H1 (cell line): ENCODE data around the gene STXBP6. TPM values are rescaled to one million over a fixed set of nuclear protein-coding genes. Genes with fewer than 3 reads are reported as not detected.

ENCODE experiments used
- CTCF ChIA-PET: fragments of 300-600 bp; sonication (Branson Sonifier 250); formaldehyde crosslinking; loops from one replicate; lab custom pipeline; 2021; ENCODE audit not compliant: partially characterized antibody; lab: Charles Lee
- POLR2A ChIA-PET: fragments of 300-600 bp; sonication (Branson Sonifier 250); formaldehyde crosslinking; loops from one replicate; lab custom pipeline; 2021; ENCODE audit warnings: inconsistent platforms; ENCODE audit not compliant: partially characterized antibody; lab: Charles Lee
- DNase-seq, 2 experiments: peaks; one replicate each; pipeline versions ENCODE4 v3.0.0 to v3.0.0-alpha.2; 2010 to 2022; ENCODE audit warnings: low spot score in 2 of 2, low read depth in 1 of 2, mixed read lengths in 1 of 2
- FAIRE-seq: peaks from 2 replicates; lab custom pipeline; 2011; peaks lifted over from hg19 to GRCh38; lab: Jason Lieb, UNC
- H2AFZ ChIP-seq: 2 replicates; pipeline ENCODE4 v1.8.1; 2012; ENCODE audit warnings: low read length, inconsistent platforms
- H2AK5ac ChIP-seq: 2 replicates; pipeline ENCODE4 v1.6.1; 2013; ENCODE audit warnings: low read depth, low read length
- H2BK120ac ChIP-seq: replicated peaks from 2 replicates; pipeline ENCODE3; 2013; ENCODE audit warnings: low read depth, low read length, inconsistent platforms
- H2BK12ac ChIP-seq: 2 replicates; pipeline ENCODE4 v1.6.1; 2013; ENCODE audit warnings: low read depth, low read length
- H2BK15ac ChIP-seq: 2 replicates; pipeline ENCODE4 v1.6.1; 2013; ENCODE audit warnings: low read length
- H2BK20ac ChIP-seq: 2 replicates; pipeline ENCODE4 v1.6.1; 2013; ENCODE audit warnings: low read length
- H2BK5ac ChIP-seq: 2 replicates; pipeline ENCODE4 v1.6.1; 2013; ENCODE audit warnings: low read depth, low read length
- H3K14ac ChIP-seq: 2 replicates; pipeline ENCODE4 v1.6.1; 2013; ENCODE audit warnings: inconsistent platforms; ENCODE audit not compliant: insufficient read length
- H3K18ac ChIP-seq: 2 replicates; pipeline ENCODE4 v1.6.1; 2013; ENCODE audit warnings: low read length; ENCODE audit errors: extremely low read depth
- H3K23ac ChIP-seq: 2 replicates; pipeline ENCODE4 v1.6.1; 2013; ENCODE audit warnings: inconsistent platforms; ENCODE audit not compliant: insufficient read length
- H3K23me2 ChIP-seq: 2 replicates; pipeline ENCODE4 v1.6.1; 2013; ENCODE audit warnings: low read depth, low read length
- H3K27ac ChIP-seq: 2 replicates; pipeline ENCODE4 v1.6.1; 2011; ENCODE audit warnings: low read depth, low read length, inconsistent platforms
- H3K27me3 ChIP-seq, 4 experiments: replicated peaks in 1 of 4; 1 replicate in 1 of 4; 2 replicates in 3 of 4; pipeline versions ENCODE4 v1.6.1 to v1.8.1; 2011 to 2013; ENCODE audit warnings: low read length in 3 of 4, mild to moderate bottlenecking in 3 of 4, inconsistent platforms in 2 of 4, mixed read lengths in 2 of 4, moderate library complexity in 1 of 4; ENCODE audit not compliant: control insufficient read depth in 3 of 4, insufficient read depth in 3 of 4; ENCODE audit errors: extremely low read depth in 1 of 4
- H3K36me3 ChIP-seq, 4 experiments: 2 replicates each; pipeline versions ENCODE4 v1.6.1 to v1.8.1; 2011 to 2013; ENCODE audit warnings: mild to moderate bottlenecking in 4 of 4, low read length in 3 of 4, moderate library complexity in 2 of 4, control low read depth in 1 of 4, inconsistent platforms in 1 of 4; ENCODE audit not compliant: insufficient read depth in 4 of 4, control insufficient read depth in 2 of 4
- H3K4ac ChIP-seq: replicated peaks from 2 replicates; pipeline ENCODE3; 2013; ENCODE audit warnings: low read length, low read depth, mixed read lengths, inconsistent platforms; ENCODE audit not compliant: insufficient read length
- H3K4me1 ChIP-seq, 4 experiments: replicated peaks in 1 of 4; 1 replicate in 1 of 4; 2 replicates in 3 of 4; pipeline versions ENCODE4 v1.6.1 to v1.8.1; 2011 to 2013; ENCODE audit warnings: low read length in 3 of 4, inconsistent platforms in 2 of 4, mixed read lengths in 1 of 4; ENCODE audit not compliant: insufficient read depth in 4 of 4, control insufficient read depth in 3 of 4
- H3K4me2 ChIP-seq, 2 experiments: 2 replicates each; pipeline versions ENCODE4 v1.6.1 to v1.8.1; 2011 to 2013; ENCODE audit warnings: low read depth in 2 of 2, low read length in 2 of 2, control low read depth in 1 of 2, inconsistent platforms in 1 of 2, mild to moderate bottlenecking in 1 of 2; ENCODE audit not compliant: insufficient read depth in 1 of 2
- H3K4me3 ChIP-seq, 4 experiments: fragments of 200-600, 300-600 bp in 1 of 4; sonication (generic), shearing (Covaris generic), sonication (Bioruptor Twin) in 1 of 4; 2 replicates each; pipeline versions ENCODE4 v1.5.1 to v1.8.1; 2011 to 2016; ENCODE audit warnings: low read length in 4 of 4, low read depth in 3 of 4, control low read depth in 2 of 4, inconsistent platforms in 2 of 4, mild to moderate bottlenecking in 2 of 4, mixed read lengths in 1 of 4, moderate library complexity in 1 of 4; ENCODE audit not compliant: insufficient read depth in 2 of 4; ENCODE audit errors: extremely low read depth in 1 of 4
- H3K56ac ChIP-seq: replicated peaks from 2 replicates; pipeline ENCODE3; 2013; ENCODE audit warnings: low read depth, mild to moderate bottlenecking, mixed read lengths, low read length, inconsistent platforms; ENCODE audit not compliant: insufficient read length
- H3K79me1 ChIP-seq: 2 replicates; pipeline ENCODE4 v1.6.1; 2013; ENCODE audit warnings: low read depth, low read length, control low read depth
- H3K79me2 ChIP-seq, 2 experiments: 2 replicates each; pipeline versions ENCODE4 v1.6.1 to v1.8.1; 2012 to 2013; ENCODE audit warnings: low read length in 2 of 2, mild to moderate bottlenecking in 2 of 2, inconsistent platforms in 1 of 2; ENCODE audit not compliant: insufficient read depth in 2 of 2, control insufficient read depth in 1 of 2
- H3K9ac ChIP-seq, 4 experiments: replicated peaks in 1 of 4; 1 replicate in 1 of 4; 2 replicates in 3 of 4; pipeline versions ENCODE4 v1.6.1 to v1.8.1; 2011 to 2013; ENCODE audit warnings: low read depth in 3 of 4, low read length in 3 of 4, control low read depth in 2 of 4, mild to moderate bottlenecking in 2 of 4, moderate library complexity in 2 of 4, inconsistent platforms in 1 of 4; ENCODE audit errors: extremely low read depth in 1 of 4
- H3K9me3 ChIP-seq, 2 experiments: 2 replicates each; pipeline versions ENCODE4 v1.6.1 to v1.8.1; 2012 to 2013; ENCODE audit warnings: mild to moderate bottlenecking in 2 of 2, moderate library complexity in 2 of 2, control low read depth in 1 of 2, inconsistent platforms in 1 of 2, low read depth in 1 of 2, low read length in 1 of 2, mixed read lengths in 1 of 2; ENCODE audit not compliant: insufficient read depth in 2 of 2
- H4K20me1 ChIP-seq, 2 experiments: replicated peaks in 1 of 2; 2 replicates each; pipeline versions ENCODE3 to v1.8.1; 2011 to 2013; ENCODE audit warnings: inconsistent platforms in 2 of 2, low read length in 2 of 2, mild to moderate bottlenecking in 1 of 2; ENCODE audit not compliant: insufficient read depth in 2 of 2, control insufficient read depth in 1 of 2
- H4K5ac ChIP-seq: 2 replicates; pipeline ENCODE4 v1.6.1; 2013; ENCODE audit warnings: low read length, low read depth, mixed read lengths, inconsistent platforms; ENCODE audit not compliant: insufficient read length
- H4K8ac ChIP-seq: 2 replicates; pipeline ENCODE4 v1.8.0; 2013; ENCODE audit warnings: mild to moderate bottlenecking, moderate library complexity, low read length, inconsistent platforms; ENCODE audit not compliant: insufficient read depth; ENCODE audit errors: extremely low read depth
- H4K91ac ChIP-seq: replicated peaks from 2 replicates; pipeline ENCODE3; 2013; ENCODE audit warnings: low read length, mixed read lengths, inconsistent platforms; ENCODE audit not compliant: insufficient read length
- CEBPB ChIP-seq: IDR thresholded peaks from 2 replicates; pipeline ENCODE4 v1.6.1; 2012; ENCODE audit warnings: low read depth, low read length
- FOSL1 ChIP-seq: IDR thresholded peaks from 2 replicates; pipeline ENCODE4 v1.6.1; 2011; ENCODE audit warnings: mild to moderate bottlenecking, low read depth, low read length, moderate library complexity; ENCODE audit not compliant: insufficient read depth
- HDAC2 ChIP-seq, 2 experiments: fragments of 300-600 bp in 1 of 2; sonication (generic) in 1 of 2; IDR thresholded peaks; 2 replicates each; pipeline ENCODE4 v1.6.1; 2011 to 2012; ENCODE audit warnings: low read depth in 2 of 2, low read length in 2 of 2, mild to moderate bottlenecking in 2 of 2, moderate library complexity in 2 of 2, borderline replicate concordance in 1 of 2, inconsistent platforms in 1 of 2
- KDM4A ChIP-seq: IDR thresholded peaks from one replicate; pipeline ENCODE4 v1.7.1; 2012; ENCODE audit warnings: low read depth, mild to moderate bottlenecking, moderate library complexity, low read length, inconsistent platforms; ENCODE audit not compliant: severe bottlenecking
- RNF2 ChIP-seq: fragments of 200-900, 300-1000 bp; sonication (generic); IDR thresholded peaks from 2 replicates; pipeline ENCODE4 v1.7.1; 2016; ENCODE audit warnings: borderline replicate concordance, low read depth, mild to moderate bottlenecking, antibody characterized with exemption, low read length; ENCODE audit not compliant: poor library complexity, severe bottlenecking; ENCODE audit errors: missing control alignments
- SIX5 ChIP-seq: IDR thresholded peaks from 2 replicates; pipeline ENCODE4 v1.6.1; 2011; ENCODE audit warnings: mild to moderate bottlenecking, low read depth, low read length
- SP1 ChIP-seq: IDR thresholded peaks from 2 replicates; pipeline ENCODE4 v1.6.1; 2011; ENCODE audit warnings: low read depth, low read length
- ZNF274 ChIP-seq: IDR thresholded peaks from 2 replicates; pipeline ENCODE4 v1.7.0; 2012; ENCODE audit warnings: low read length, borderline replicate concordance; ENCODE audit errors: extremely low read depth
- WGBS, 2 experiments: shearing (Covaris generic) in 1 of 2; methylation state at CpG; one replicate each; pipeline versions ENCODE4 v1.1.6 to v1.1.7; 2013 to 2015; ENCODE audit warnings: low lambda C conversion rate in 2 of 2, mixed read lengths in 2 of 2, inconsistent platforms in 1 of 2, low coverage in 1 of 2, missing lambda C conversion rate in 1 of 2; ENCODE audit not compliant: insufficient replicate concordance in 2 of 2, insufficient coverage in 1 of 2, insufficient read length in 1 of 2; ENCODE audit errors: extremely low coverage in 1 of 2, missing lambda C conversion rate in 1 of 2; 5-methylcytosine and 5-hydroxymethylcytosine counted together
- polyA plus RNA-seq, 7 experiments: library from polyadenylated mRNA; depleted of rRNA in 3 of 7; stranded (reverse) in 5 of 7; unstranded in 2 of 7; fragments of >200 nt in 5 of 7; fragments of 200-250 nt in 2 of 7; gene quantifications; 1 replicate in 5 of 7; 2 replicates in 1 of 7; 4 replicates in 1 of 7; pipeline versions ENCODE4 v1.2.1 to v1.2.3, GENCODE V29; 2011 to 2013; ENCODE audit warnings: missing spikeins in 2 of 7, mixed read lengths in 2 of 7
- total RNA-seq: library from RNA; stranded (reverse); fragmentation: NEBNext Ultra II Directional; extraction: Animal tissue kit (Norgen Biotek cat#: 25700); gene quantifications from 2 replicates; pipeline ENCODE4 v1.2.1, GENCODE V29; 2021
- TF ChIP-seq, protein P1 (sequence below): IDR thresholded peaks from 2 replicates; pipeline ENCODE4 v1.6.1; 2011; ENCODE audit warnings: low read length, improper control_type of control experiment
- TF ChIP-seq, protein P2 (sequence below), 3 experiments: IDR thresholded peaks; 1 replicate in 2 of 3; 2 replicates in 1 of 3; pipeline versions ENCODE4 v1.5.1 to v1.6.1; 2011; ENCODE audit warnings: low read length in 3 of 3, mild to moderate bottlenecking in 3 of 3, inconsistent platforms in 2 of 3, low read depth in 1 of 3, moderate library complexity in 1 of 3; ENCODE audit not compliant: insufficient read depth in 1 of 3; ENCODE audit errors: control extremely low read depth in 1 of 3

STXBP6 gene
- total and polyA plus RNA-seq, 2 of the 8 experiments (the other 6 are each of a cell fraction or from before 2014, with no cell fraction given): 9.4 to 18.1 TPM

DNA sequence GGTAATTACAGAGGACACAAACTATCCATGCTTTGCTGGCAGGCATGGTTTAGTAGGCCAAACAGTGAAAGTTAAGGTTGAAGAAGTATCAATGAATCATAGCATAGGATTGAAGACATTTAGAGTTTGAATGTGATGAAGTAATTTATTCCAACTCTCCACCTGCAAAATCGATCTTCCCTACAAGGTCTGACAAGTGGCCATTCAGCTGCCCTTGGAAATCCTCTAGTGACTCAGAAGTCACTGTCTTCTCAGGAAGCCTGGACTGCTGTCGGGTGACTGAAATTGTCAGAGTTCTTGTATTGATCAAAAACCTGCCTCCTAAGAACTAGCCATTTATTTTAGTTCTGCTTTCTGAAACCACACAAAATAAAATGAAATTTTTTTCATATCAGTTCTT, 17.7 kb upstream of the STXBP6 start:
- H3K23ac ChIP-seq: no peak overlapping the region
- H2BK5ac ChIP-seq: no peak overlapping the region
- H3K9me3 ChIP-seq: no peaks in the 10 kb centered on the region
- no peak overlapping the region for H2AFZ ChIP-seq
- no peaks in the 10 kb centered on the region for H3K36me3 ChIP-seq
- H3K79me1 ChIP-seq: no peaks in the 10 kb centered on the region
- no peak overlapping the region for H2AK5ac ChIP-seq
- H2BK12ac ChIP-seq: no peak overlapping the region
- DNase-seq: no peak
- no peak overlapping the region for H3K9ac ChIP-seq
- no peak overlapping the region for H3K56ac ChIP-seq
- no peak overlapping the region for H3K4me2 ChIP-seq
- H3K27me3 ChIP-seq: no peaks in the 10 kb centered on the region
- no peak overlapping the region for H3K4me3 ChIP-seq
- H3K4me1 ChIP-seq: peaks cover 0 to 4% (median 3%) of the 10 kb centered on the region in 4 experiments; a peak in 3 of 7 replicates
- POLR2A ChIA-PET: no interaction called here
- H2BK120ac ChIP-seq: no peak overlapping the region
- H3K23me2 ChIP-seq: no peaks in the 10 kb centered on the region
- H3K14ac ChIP-seq: no peak overlapping the region
- H2BK20ac ChIP-seq: no peak overlapping the region
- CTCF ChIA-PET: interaction anchor here (1.0 to 2.8 kb wide), 2 partner anchors 65 to 262 kb away, joined by 3 to 12 read pairs; no protein-coding TSS in a partner anchor
- no peak for FAIRE-seq
- H4K91ac ChIP-seq: no peak overlapping the region
- H3K18ac ChIP-seq: no peak overlapping the region
- H4K5ac ChIP-seq: no peak overlapping the region
- no peak overlapping the region for H3K27ac ChIP-seq
- no peak overlapping the region for H4K8ac ChIP-seq
- H3K79me2 ChIP-seq: no peaks in the 10 kb centered on the region
- 88% methylated on average over 2 of the region's 2 CpGs; no CpG with 5 or more reads in 1 of the 2 experiments for WGBS, 2 experiments
- no peak overlapping the region for H3K4ac ChIP-seq
- H2BK15ac ChIP-seq: no peak overlapping the region
- H4K20me1 ChIP-seq: no peaks in the 10 kb centered on the region
- TF ChIP-seq RNF2 (no peak), SP1 (no peak), CEBPB (no peak), ZNF274 (no peak), HDAC2 (IDR thresholded peaks at IDR 0.05; ENCODE audit: borderline replicate concordance in 1 of 2, low read depth in 2 of 2, low read length in 2 of 2) (no peak), FOSL1 (no peak), SIX5 (no peak), KDM4A (no peak)
- TF ChIP-seq, protein P1, sequence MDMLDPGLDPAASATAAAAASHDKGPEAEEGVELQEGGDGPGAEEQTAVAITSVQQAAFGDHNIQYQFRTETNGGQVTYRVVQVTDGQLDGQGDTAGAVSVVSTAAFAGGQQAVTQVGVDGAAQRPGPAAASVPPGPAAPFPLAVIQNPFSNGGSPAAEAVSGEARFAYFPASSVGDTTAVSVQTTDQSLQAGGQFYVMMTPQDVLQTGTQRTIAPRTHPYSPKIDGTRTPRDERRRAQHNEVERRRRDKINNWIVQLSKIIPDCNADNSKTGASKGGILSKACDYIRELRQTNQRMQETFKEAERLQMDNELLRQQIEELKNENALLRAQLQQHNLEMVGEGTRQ: no peak
- TF ChIP-seq, protein P2, sequence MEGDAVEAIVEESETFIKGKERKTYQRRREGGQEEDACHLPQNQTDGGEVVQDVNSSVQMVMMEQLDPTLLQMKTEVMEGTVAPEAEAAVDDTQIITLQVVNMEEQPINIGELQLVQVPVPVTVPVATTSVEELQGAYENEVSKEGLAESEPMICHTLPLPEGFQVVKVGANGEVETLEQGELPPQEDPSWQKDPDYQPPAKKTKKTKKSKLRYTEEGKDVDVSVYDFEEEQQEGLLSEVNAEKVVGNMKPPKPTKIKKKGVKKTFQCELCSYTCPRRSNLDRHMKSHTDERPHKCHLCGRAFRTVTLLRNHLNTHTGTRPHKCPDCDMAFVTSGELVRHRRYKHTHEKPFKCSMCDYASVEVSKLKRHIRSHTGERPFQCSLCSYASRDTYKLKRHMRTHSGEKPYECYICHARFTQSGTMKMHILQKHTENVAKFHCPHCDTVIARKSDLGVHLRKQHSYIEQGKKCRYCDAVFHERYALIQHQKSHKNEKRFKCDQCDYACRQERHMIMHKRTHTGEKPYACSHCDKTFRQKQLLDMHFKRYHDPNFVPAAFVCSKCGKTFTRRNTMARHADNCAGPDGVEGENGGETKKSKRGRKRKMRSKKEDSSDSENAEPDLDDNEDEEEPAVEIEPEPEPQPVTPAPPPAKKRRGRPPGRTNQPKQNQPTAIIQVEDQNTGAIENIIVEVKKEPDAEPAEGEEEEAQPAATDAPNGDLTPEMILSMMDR (IDR thresholded peaks at IDR 0.05; ENCODE audit: control extremely low read depth in 1 of 3, insufficient read depth in 1 of 3, low read depth in 1 of 3, low read length in 3 of 3): no peak
